Melanocyte of skin (primary cell): ENCODE data around the gene VDAC2. TPM values are rescaled to one million over a fixed set of nuclear protein-coding genes. Genes with fewer than 3 reads are reported as not detected.

Experiments
- small RNA-seq, 2 donors: library from RNA; depleted of rRNA; stranded (forward); fragments of <200 nt; gene quantifications; one replicate each; pipeline ENCODE3, GENCODE V24; 2012
- total RNA-seq, 2 donors: library from RNA; depleted of rRNA; stranded (reverse); fragments of >200 nt; gene quantifications; 2 replicates each; pipeline ENCODE4 v1.2.3, GENCODE V29; 2012

Gene VDAC2
- 100 to 1,000 TPM; 111 to 197 TPM for total RNA-seq

GRCh38 chr10:75210282-75211006 lies at the start of gene VDAC2:
TSS of gene VDAC2 (plus strand) at chr10:75210796. CDS start at chr10:75211159, 363 bp downstream.

DNA sequence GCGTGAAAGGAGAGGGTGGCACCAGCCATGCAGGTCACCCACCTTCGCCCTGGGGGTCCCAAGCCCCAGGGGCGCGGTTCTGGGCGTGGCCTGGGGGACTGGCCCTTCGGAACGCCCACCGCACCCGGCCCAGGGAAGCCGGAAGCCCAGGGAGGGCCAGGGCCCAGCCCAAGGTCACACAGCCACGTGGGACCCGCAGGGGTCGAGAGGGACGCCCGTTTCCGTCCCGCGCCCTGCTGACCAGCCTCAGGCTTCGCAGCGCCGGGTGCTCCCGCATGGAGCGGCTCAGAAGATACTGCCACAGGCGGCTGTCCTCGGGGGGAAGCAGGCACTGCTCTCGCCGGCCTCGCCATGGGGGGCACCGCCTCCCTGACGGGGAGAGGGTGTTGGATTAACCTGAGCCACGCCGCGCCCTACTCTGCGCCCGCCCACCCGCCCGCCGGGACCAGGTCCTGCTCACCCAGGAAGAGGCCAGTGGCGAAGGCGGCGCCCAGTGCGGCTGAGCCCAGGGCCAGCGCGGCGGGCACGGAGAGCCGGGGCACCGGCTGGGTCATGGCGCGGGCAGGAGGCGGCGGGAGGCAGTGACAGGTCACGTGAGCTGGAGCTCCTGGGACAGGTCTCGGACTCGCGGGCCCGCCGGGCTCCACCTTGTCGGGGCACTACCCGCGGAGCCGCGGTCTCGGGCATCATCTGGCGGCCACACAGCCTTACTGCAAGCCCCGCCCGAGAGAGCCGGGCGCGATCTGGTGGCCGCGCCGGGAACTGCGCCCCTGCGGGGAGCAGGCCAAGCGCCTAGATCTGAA lies 25.0 kb downstream of the VDAC2 start, which contains the start of gene COMTD1:
Gene COMTD1, minus strand, starts transcription at position 583 of the 803 bp plus-strand sequence. Its CDS starts 29 bp downstream, at position 554.

Small RNA genes lying within 50 kb of the gene (small RNA-seq; reads per million reads assigned to genes)
- gene HMGA1P5 (0 reads per million in 2 donors), gene RPL39P25 (0 reads per million in 2 donors)

Other genes starting within 250 kb of the VDAC2 start
- gene SAMD8, start 99.1 kb upstream of the VDAC2 start, total RNA-seq = 10 to 100 TPM; 17.6 to 22.0 TPM
- gene COMTD1, start 25.2 kb downstream of the VDAC2 start, total RNA-seq = 10 to 100 TPM; 10.7 to 12.0 TPM
- 10 to 100 TPM in 1 of 2 donors, 1 to 10 TPM in 1; 8.3 to 14.0 TPM for gene ZNF503, start 191.0 kb downstream of the VDAC2 start, total RNA-seq
- gene LRMDA, start 220.8 kb downstream of the VDAC2 start, total RNA-seq = 10 to 100 TPM; 26.6 to 29.9 TPM